NB4 (cell line): ENCODE results near the gene BRF1.

ENCODE experiments used
- MYC ChIP-seq: IDR thresholded peaks from 2 replicates; pipeline ENCODE4 v1.6.1; 2011; ENCODE audit warnings: low read depth, low read length
- POLR2A ChIP-seq: IDR thresholded peaks from 2 replicates; pipeline ENCODE4 v1.6.1; 2011; ENCODE audit warnings: mild to moderate bottlenecking; ENCODE audit not compliant: insufficient read length; ENCODE audit errors: extremely low read depth
- TF ChIP-seq, protein P1 (sequence below): IDR thresholded peaks from one replicate; pipeline ENCODE4 v1.5.1; 2012; ENCODE audit warnings: low read depth, low read length

DNA sequence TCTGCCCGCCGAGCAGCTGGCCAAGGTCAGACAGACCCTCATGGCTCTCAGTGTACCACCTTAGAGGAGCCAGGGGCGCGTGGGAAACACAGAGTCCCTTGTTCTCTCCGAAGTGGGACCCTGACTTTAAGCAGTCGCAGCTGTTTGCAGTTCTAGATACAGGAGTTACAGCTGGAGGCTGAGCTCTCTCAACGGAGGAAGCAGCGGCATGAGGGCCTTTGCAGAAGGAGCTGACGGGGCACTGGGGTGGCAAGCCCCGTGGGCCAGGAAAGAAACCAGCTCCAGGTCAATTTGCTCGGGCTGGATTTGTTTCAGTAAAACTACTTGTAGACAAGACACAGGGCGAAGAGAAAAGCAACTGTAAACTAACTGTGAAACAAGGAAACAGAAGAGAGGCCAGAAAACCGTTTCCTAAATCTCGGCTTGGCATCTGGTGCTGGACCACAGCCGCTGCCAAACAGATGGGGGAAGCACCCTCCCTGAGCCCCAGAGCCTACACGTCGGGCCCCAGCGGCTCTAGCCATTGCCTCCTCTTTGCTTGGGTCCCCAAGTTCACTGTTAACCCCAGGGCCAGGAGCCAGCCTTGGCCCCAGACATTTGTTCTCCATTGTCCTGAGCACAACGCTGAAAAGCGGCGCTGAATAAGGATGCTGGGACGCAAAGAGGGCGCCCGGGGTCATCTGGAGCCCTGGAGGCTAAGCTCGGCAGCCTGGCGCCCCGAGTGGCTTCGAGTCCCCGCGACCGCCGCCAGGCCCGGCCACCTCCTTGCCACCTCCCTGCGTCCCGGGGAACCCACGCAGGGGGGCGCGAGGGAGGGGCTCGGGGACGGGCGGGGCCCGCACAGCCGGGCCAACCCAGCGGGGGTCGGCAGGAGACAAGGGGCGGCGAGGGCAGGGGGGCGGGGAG, 12.8 kb upstream of the BRF1 start:
- TF ChIP-seq, protein P1, sequence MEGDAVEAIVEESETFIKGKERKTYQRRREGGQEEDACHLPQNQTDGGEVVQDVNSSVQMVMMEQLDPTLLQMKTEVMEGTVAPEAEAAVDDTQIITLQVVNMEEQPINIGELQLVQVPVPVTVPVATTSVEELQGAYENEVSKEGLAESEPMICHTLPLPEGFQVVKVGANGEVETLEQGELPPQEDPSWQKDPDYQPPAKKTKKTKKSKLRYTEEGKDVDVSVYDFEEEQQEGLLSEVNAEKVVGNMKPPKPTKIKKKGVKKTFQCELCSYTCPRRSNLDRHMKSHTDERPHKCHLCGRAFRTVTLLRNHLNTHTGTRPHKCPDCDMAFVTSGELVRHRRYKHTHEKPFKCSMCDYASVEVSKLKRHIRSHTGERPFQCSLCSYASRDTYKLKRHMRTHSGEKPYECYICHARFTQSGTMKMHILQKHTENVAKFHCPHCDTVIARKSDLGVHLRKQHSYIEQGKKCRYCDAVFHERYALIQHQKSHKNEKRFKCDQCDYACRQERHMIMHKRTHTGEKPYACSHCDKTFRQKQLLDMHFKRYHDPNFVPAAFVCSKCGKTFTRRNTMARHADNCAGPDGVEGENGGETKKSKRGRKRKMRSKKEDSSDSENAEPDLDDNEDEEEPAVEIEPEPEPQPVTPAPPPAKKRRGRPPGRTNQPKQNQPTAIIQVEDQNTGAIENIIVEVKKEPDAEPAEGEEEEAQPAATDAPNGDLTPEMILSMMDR, result no peak
- TF ChIP-seq MYC (no peak), POLR2A (no peak)
